G401 (cell line): ENCODE results near the gene OR10A3. TPM values are rescaled to one million over a fixed set of nuclear protein-coding genes. Genes with fewer than 3 reads are reported as not detected.
A peak's percentile ranks its signal among the peaks of the same experiment; 100 is the strongest.

Experiments
- DNase-seq: peaks from one replicate; pipeline ENCODE4 v3.0.0-alpha.2; 2015; ENCODE audit warnings: low spot score
- in situ Hi-C: cut with HindIII; loops from 2 replicates; pipeline ENCODE4 v1.10.0; 2016; ENCODE audit warnings: low sequenced_read_pairs, mixed read lengths
- total RNA-seq: library from RNA; depleted of rRNA; stranded (reverse); fragments of >200 nt; shearing (Covaris generic); gene quantifications from 2 replicates; pipeline ENCODE4 v1.2.3, GENCODE V29; 2014; rRNA removed

Gene OR10A3
- total RNA-seq, 1 experiment from 2014 or later, result not detected

DNA sequence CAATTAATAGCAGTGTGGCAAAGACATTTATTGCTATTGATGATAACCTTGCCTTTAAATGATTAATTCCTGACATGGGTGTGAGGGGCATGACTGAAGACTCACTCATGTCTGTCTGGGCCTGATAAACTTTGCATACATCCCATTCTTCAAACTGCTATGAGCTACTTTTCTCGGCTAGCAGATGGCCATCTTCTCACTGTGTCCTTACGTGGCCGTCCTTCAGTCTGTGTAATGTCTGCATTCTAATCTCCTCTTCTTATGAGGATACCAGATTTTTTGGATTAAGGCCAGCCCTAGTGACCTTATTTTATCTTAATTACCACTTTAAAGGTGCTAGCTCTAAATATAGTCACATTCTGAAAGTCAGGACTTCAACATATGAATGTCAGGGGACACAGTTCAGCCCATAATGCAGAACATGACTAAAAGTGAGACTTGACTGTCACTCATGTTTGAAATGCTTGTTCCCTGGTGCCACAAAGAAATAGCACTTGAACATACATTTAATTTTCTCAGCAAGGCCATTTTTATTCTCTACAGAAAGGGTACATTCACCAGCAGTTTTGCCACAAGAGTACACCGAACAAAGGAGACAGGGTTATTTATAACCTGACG, 42.7 kb downstream of the OR10A3 start:
- no peak for DNase-seq
- in situ Hi-C loops, result no loop called here

DNA sequence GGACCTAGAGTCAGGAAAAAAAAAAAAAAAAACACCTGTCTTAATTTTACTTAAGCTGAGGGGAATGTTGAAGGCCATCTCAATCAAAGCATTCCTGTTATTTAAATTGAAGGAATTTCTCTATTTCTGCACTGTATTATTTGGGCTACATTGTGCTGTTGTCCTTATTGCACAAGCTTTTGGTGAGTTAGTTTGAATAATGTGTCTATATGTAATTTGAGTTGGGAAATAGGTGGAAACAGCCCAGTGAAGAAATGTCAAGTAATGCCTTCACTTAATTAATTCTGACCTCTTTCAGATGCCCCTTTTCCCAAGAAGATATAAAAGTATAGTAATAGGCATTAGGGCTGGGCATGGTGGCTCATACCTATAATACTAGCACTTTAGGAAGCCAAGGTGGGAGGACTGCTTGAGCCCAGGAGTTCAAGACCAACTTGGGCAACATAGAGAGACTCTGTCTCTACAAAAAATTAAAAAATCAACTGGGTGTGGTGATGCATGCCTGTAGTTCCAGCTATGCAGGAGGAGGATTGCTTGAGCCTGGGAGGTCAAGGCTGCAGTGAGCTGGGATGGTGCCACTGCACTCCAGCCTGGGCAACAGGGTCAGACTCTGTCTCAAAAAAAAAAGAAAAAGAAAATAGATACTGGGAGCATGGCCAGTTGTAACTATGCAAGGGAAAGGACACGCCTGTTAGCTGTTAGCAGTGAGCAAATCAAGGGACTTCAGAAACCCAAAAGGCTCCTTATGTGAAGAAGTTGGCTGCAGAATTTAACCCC, 45.3 kb downstream of the OR10A3 start:
- DNase-seq, result peak; percentile 37
- in situ Hi-C loops, result no loop called here

DNA sequence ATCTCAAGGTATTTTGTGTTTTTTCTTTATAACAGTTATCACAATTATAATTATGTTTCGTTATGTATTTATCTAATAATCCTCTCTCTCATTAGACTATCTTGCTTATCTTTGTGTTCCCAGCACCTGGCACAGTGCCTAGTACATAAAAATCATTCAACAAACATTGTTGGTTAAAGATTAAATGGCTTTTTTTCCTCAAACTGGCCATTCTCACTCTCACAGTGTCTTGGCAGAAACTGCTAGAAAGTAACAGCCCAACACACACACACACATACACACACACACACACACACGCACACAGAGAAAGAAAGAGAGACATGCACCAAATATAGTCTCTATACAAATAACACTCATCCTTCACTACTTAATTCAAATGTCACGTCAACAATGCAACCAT, 47.3 kb downstream of the OR10A3 start:
- DNase-seq, result no peak
- in situ Hi-C loops, result no loop called here

DNA sequence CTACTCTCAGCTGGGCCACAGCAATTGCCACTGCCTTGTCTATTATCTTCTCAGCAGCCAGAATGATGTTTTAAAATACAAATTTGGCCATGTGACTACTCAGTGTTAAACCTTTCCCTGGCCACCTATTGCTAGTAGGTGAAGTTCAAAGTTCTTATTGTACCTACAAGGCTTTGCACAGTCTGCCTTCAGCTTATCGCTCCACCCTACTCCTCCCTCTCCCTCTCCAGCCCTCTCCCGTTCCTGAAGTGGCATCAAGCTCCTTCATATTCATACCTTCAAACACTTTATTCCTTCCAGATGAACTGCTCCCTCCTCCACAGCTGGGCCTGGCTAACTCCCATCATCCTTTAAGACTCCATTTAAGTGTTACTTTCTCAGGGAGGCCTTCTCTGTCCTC, 47.7 kb downstream of the OR10A3 start:
- DNase-seq, result no peak
- in situ Hi-C loops, result no loop called here

DNA sequence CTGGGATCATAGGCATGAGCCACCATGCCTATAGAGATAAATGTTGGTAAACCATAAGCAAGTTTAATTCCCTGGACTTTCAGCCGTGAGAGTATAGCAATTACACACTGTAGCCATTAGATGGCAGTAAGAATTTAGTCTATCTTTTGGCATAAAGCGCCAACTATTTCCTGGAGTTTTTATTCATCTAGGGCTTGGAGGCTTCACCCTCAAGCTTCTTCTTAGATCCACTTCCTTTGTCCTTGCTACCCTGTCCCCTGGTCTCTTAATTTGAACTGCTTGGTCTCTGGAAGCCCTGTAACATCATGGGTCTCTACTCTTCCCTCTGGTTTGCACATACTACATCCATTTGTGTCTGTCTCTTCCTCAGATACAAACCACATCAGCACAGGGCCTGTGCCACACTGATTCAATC, 48.7 kb downstream of the OR10A3 start:
- in situ Hi-C loops, result no loop called here
- peak; percentile 66 for DNase-seq

GRCh38 chr11:7892059-7892699, 49.3 kb downstream of the OR10A3 start:
- peak; percentile 62 for DNase-seq
- in situ Hi-C loops, result no loop called here

DNA sequence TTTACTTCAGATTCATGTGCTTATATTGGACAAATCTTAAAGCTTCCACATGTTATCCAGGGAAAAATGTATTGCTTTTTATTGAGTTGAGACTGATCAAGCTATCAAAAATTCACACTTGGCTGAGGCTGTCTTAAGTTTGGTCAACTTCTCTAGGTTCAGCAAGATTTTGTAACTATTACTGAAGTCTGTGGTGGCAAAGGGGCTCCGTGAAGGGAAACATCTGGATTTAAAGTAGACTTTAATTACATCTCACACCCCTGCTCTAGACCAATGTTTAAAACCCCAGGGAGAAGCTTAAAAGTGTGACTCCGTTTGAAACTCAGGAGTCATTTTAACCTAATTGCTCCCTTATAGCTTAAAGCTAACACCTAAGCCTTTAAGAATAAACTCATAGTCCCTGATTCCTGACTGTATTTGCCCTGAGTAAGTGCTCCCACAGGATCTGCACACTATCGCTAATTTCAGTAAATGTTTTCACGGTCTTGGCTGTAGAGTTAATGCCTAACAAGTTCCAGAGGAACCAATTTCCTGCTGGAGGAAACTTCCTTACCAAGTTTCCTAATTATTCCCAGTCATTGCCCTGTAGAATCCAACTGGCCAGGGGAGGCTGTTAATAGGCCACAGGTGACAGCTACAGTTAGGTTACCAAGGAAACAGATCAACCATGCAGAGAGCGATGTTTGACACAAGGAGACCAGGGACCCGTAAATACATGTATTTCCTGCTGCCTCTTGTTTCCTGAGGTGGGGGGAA, 50.9 kb downstream of the OR10A3 start:
- in situ Hi-C loops, result no loop called here
- DNase-seq, result peak; percentile 71

- no peak for DNase-seq
- in situ Hi-C loops, result no loop called here
Measured at GRCh38 chr11:7889985-7890384, 51.5 kb downstream of the OR10A3 start.

Other genes starting within 250 kb of the OR10A3 start
- gene OVCH2, start 235.2 kb downstream of the OR10A3 start, total RNA-seq, result 8.3 and 10.7 TPM in 2 replicates
- 1.2 TPM in 1 of 2 replicates, not detected in the other for gene OR5P2, start 144.8 kb downstream of the OR10A3 start, total RNA-seq
- gene OR5P3, start 110.9 kb downstream of the OR10A3 start, total RNA-seq, result 0.25 and 0.41 TPM in 2 replicates
- gene OR10A6, start 10.4 kb downstream of the OR10A3 start, total RNA-seq, result not detected in 2 replicates
- gene NLRP10, start 23.7 kb upstream of the OR10A3 start, total RNA-seq, result not detected in 2 replicates
- 1,056 and 1,145 TPM in 2 replicates for gene EIF3F, start 45.6 kb upstream of the OR10A3 start, total RNA-seq
- 21.4 and 26.5 TPM in 2 replicates for gene TUB, start 139.5 kb upstream of the OR10A3 start, total RNA-seq
- gene RIC3, start 227.3 kb upstream of the OR10A3 start, total RNA-seq, result not detected in 2 replicates